ENCODE data around the gene STXBP5.

DNA sequence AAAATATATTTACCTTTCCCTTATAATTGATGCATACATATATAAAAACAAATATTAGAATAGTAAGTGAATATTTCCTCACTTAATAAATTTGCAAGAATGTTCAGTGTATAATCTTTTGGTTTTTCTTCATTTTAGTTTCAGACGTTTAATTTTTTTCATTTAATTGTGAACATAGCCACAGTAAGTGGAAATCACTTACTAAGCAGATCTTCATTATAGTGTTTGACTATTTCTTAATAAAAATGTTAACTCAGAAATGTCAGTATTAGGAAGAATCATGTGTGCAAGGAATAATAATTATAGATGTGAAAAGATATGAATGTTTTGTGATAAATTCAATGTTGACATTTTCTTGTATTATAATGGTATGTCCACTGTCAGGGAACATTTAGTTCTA lies 27.4 kb downstream of the STXBP5 start:
- no peak for TF ChIP-seq ARID2 (IDR thresholded peaks at IDR 0.05)
- TF ChIP-seq ZNF766 (CRISPR knock-in tag; conservative IDR thresholded peaks at IDR 0.05) = no peak
- TF ChIP-seq NR2C2 (CRISPR knock-in tag; IDR thresholded peaks at IDR 0.05) = no peak
- no peak for TF ChIP-seq NR2C2 (tag; IDR thresholded peaks at IDR 0.05)
- TF ChIP-seq CEBPB (tag; IDR thresholded peaks at IDR 0.05) = no peak
- TF ChIP-seq SNRNP70 (optimal IDR thresholded peaks at IDR 0.05; ENCODE audit: low read depth, low read length) = no peak
- TF ChIP-seq POLR2A (conservative IDR thresholded peaks at IDR 0.05) = no peak
- TF ChIP-seq ZC3H11A (IDR thresholded peaks at IDR 0.05; ENCODE audit: low read depth, low read length) = no peak
- TF ChIP-seq FOXK1 (CRISPR knock-in tag; IDR thresholded peaks at IDR 0.05; ENCODE audit: borderline replicate concordance) = no peak
- TF ChIP-seq GATA2 (CRISPR knock-in tag; IDR thresholded peaks at IDR 0.05) = no peak
- TF ChIP-seq, protein P1, sequence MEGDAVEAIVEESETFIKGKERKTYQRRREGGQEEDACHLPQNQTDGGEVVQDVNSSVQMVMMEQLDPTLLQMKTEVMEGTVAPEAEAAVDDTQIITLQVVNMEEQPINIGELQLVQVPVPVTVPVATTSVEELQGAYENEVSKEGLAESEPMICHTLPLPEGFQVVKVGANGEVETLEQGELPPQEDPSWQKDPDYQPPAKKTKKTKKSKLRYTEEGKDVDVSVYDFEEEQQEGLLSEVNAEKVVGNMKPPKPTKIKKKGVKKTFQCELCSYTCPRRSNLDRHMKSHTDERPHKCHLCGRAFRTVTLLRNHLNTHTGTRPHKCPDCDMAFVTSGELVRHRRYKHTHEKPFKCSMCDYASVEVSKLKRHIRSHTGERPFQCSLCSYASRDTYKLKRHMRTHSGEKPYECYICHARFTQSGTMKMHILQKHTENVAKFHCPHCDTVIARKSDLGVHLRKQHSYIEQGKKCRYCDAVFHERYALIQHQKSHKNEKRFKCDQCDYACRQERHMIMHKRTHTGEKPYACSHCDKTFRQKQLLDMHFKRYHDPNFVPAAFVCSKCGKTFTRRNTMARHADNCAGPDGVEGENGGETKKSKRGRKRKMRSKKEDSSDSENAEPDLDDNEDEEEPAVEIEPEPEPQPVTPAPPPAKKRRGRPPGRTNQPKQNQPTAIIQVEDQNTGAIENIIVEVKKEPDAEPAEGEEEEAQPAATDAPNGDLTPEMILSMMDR (IDR thresholded peaks at IDR 0.05 in 2 of 3, conservative IDR thresholded peaks at IDR 0.05 in 1 of 3; ENCODE audit: insufficient read depth in 2 of 3, low read depth in 1 of 3, low read length in 3 of 3) = no peak
- no peak for TF ChIP-seq MYC (IDR thresholded peaks at IDR 0.05; ENCODE audit: low read depth, low read length)
- TF ChIP-seq MYC (CRISPR knock-in tag; IDR thresholded peaks at IDR 0.05; ENCODE audit: borderline replicate concordance, low read depth) = no peak
- TF ChIP-seq RERE (CRISPR knock-in tag; IDR thresholded peaks at IDR 0.05; ENCODE audit: borderline replicate concordance) = no peak
- no peak for TF ChIP-seq PHB2 (IDR thresholded peaks at IDR 0.05; ENCODE audit: low read depth)

Measured in K562 (cell line).